IPS-NIHi7 (cell line): ENCODE measurements around the gene VGLL2.
"Not testable (repeated sequence)": the region's sequence is repeated elsewhere in the genome, so short reads cannot be mapped to it uniquely, and the experiment has no call there.

Experiments
- DNase-seq: peaks from one replicate; pipeline ENCODE4 v3.0.0; 2012; ENCODE audit warnings: mixed read lengths; ENCODE audit errors: extremely low spot score

VGLL2 gene

DNA sequence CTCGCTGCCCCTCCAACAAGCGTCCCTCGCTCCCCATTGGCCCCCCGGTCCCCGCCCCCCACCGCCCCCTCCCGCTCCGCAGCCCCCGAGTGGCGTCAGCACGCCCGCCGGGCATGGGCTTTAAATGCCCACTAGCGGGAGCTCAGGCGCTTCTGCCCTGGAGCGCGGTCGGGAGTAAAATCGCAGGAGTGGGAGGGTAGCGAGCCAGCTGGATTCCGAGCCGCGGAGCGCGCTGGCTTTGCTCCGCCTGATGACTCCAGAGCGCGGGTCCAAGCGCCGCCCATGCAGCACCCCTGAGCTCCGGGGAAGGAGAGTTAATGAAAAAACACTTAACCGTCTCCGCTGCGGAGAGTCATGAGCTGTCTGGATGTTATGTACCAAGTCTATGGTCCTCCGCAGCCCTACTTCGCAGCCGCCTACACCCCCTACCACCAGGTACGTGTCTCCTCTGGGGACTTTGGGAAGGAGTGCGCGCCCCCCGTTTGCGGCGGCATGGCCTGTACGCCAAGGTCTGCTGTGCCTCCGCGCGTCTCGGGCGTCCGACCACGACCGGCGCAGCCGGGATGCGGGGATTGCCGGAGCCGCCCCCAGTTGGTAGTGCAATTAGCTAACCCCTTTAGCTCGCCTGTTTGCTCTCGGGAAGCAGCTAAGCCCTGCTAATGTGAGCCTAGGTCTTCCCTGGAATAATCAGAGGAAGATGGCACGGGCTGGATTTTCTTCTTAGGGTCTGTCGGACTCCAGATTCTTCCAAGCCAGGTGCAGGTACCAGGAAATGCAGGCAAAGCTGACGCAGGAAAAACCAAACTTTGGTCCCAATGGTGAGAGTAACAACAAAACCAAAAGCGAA is at the start of gene VGLL2:
VGLL2 (plus strand) TSS at position 149 of the 847 bp plus-strand sequence; CDS start at position 355, 206 bp downstream.
- peak; percentile 70 for DNase-seq

DNA sequence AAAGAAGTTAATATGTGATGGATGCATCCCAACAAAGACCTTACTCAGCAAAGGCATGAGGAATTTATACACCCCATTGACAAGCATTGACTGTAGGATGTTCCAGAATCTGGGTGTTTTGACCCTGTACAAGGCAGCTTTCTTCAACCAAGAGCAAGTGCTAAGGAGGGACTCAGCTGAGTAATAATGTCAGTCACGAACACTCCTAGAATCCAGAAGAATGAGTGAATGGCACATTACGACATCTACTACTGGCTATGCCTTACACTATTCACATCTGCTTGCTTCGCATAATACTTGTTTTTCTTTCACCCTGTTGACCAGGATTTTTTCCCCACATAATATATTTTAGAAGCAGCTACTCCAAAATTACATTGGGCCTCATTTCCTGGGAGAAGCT is 42.5 kb upstream of the VGLL2 start:
- DNase-seq: no peak

GRCh38 chr6:117226778-117227177 is 38.6 kb upstream of the VGLL2 start:
- DNase-seq: no peak

- no peak for DNase-seq
These were observed 38.0 kb upstream of the VGLL2 start for GRCh38 chr6:117227245-117227962.

GRCh38 chr6:117228202-117228601 is 37.2 kb upstream of the VGLL2 start:
- DNase-seq: no peak

DNA sequence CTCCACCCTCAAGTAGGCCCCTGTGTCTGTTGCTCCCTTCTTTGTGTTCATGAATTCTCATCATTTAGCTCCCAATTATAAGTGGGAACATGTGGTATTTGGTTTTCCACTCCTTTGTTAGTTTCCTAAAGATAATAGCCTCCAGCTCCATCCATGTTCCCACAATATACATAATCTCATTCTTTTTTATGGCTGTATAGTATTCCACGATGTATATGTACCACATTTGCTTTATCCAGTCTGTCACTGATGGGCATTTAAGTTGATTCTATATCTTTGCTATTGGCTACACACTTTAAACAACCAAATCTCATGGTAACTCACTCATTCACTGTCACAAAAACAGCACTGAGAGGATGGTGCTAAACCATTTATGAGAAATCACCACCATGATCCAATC is 35.5 kb upstream of the VGLL2 start:
- DNase-seq: no peak

GRCh38 chr6:117231466-117231865 is 33.9 kb upstream of the VGLL2 start:
- DNase-seq: no peak

GRCh38 chr6:117232196-117232595 is 33.2 kb upstream of the VGLL2 start:
- no peak for DNase-seq

DNA sequence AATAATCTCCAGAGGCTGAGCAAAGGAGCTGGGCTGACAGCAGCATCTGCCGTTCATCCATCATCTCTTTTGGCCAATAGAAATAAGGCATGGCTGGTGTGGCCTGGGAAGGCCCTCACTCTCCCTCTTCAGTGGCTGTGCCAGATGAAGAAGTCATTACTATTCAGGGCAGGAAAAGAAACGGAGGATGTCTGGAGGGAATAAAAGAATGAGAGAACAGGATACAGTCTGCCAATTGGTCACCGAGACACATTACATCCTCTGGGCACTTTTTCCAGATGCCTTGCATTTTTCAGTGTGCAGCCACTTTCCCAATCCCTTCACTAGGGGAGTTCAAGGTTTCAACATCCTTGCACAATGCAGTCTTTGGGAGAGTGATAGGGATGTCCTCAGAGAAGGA is 32.2 kb upstream of the VGLL2 start:
- no peak for DNase-seq

DNA sequence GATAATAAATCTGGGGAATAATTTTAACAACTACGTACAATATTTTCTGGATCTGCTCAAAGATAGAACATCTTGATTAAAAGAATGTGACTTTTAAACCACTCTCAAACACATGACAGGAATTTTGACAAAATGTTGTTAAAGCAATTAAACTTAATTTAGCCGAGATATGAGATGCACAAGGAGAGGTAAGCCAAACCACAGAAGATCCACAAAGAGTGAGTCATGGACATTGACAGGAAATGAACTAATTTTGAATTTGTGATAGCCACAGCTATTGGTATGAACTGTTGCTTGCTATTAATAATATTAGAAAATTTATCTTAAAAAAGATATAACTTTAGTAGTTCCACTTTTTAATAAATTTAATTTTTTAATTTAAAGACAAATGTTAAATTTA is 27.8 kb upstream of the VGLL2 start:
- no peak for DNase-seq

GRCh38 chr6:117244571-117244970 is 20.8 kb upstream of the VGLL2 start:
- not testable (repeated sequence) for DNase-seq

DNA sequence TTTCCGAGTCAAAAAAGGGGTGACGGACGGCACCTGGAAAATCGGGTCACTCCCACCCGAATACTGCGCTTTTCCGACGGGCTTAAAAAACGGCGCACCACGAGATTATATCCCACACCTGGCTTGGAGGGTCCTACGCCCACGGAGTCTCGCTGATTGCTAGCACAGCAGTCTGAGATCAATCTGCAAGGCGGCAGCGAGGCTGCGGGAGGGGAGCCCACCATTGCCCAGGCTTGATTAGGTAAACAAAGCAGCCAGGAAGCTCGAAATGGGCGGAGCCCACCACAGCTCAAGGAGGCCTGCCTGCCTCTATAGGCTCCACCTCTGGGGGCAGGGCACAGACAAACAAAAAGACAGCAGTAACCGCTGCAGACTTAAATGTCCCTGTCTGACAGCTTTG is 20.4 kb upstream of the VGLL2 start:
- not testable (repeated sequence) for DNase-seq

DNA sequence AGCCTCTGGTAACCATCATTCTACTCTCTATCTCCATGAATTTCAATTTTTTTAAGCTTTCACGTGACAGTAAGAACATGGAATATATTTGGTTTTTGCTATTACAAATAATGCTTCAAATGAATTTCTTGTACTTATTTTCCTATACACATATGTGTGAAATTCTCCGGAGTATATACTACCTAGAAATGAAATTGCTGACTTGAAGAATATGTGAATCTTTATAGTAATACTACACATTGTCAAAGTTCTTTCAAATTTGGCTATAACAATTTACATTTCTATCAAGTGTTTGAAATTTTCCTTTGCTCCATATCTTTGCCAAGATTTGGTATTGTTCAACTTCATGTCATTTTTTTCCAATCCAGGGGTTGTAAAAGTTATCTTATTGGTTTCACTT is 11.6 kb upstream of the VGLL2 start:
- no peak for DNase-seq

DNA sequence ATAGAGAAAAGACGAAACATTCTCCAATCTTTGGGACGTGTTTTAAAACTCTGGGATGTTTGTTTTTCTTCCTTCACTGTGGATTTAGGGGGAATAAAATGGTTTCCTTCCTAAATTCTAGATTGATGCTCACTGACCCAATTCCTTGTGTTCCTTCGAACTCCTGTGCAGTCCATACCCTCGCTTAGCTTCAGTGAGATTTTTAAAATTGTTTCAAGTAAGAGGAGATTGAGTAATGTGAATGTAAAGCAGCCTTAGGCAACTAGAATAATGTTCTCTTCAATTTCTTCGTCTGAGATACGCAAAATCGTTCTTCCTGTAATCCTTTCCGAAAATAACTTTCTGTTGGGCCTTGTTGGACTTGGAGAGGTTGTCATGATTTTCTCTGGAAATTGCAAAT is 2.6 kb upstream of the VGLL2 start:
- DNase-seq: no peak

DNA sequence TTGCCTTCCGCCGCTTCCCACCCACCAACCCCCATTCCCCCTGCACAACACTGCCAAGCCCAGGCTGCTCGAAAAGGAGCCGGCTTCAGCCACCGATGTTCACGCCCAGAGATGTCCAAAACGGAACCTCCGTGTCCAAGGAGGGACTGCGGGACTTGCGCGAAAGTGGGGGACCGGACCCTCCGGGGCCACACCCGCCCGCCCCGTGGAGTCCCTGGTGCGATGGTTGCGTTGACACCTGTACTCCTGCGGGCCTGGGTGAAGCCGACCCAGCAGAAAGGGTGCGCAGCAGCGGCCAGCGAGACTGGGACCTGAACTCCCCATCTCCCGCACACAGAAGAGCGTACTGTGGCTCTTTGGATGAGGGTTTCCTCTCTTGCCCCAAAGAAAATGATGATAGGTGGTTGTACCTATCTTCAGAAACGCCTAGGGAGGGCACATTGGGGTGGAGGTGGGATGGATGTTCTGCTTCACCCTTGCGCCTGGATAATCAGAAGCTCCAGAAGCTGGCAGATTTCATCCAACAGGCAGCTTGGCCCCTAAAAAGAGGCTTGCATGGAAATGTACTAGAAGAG is 1.9 kb upstream of the VGLL2 start:
- DNase-seq: no peak

GRCh38 chr6:117264369-117264691 is 1.0 kb upstream of the VGLL2 start:
- DNase-seq: no peak

GRCh38 chr6:117264692-117265409 is 507 bp upstream of the VGLL2 start:
- DNase-seq: peak; percentile 24

- DNase-seq: no peak
These were observed 1.1 kb downstream of the VGLL2 start for GRCh38 chr6:117266257-117267053.

DNA sequence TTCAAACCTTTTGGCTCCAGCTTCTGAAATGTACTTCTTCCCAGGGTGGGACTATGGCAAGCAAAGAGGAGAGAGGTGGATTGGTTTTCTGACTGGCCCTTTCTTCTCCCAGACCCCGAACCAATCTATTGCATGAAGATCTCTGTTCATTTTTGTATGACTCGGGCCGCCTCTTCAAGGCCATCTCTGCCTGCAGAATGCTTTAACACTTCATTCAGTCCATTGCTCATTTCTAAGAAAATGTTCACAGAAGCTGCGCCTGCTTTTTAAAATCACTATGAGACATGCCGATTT is 1.6 kb downstream of the VGLL2 start:
- DNase-seq: no peak

- DNase-seq: peak; percentile 75
These were observed 2.6 kb downstream of the VGLL2 start for GRCh38 chr6:117267766-117268534.

DNA sequence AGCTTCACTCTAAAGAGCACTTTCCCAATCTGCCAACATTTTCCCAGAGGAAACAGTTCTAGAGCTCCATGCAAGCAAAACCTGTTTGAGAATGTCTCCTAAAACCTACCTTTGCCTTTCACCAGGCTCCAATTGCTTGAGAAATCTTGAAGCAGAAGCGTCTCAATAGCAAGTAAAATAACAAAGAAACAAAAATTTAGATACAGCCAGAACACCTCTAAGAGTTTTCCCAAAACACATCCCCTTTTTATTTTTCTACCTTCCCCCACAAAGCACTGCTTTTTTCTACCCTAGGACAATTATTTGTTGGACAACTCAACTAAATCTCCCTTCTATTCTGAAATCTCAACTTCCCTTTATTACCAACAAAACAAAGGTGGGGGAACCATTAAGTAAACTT is 3.6 kb downstream of the VGLL2 start:
- DNase-seq: no peak
